ENCODE data around the gene RNF145. TPM values are rescaled to one million over a fixed set of nuclear protein-coding genes. Genes with fewer than 3 reads are reported as not detected.

The RNF145 gene
- total and polyA plus RNA-seq, 2 of the 13 experiments (the other 11 are each of a cell fraction or from before 2014, with no cell fraction given), result 24.6 TPM

- TF ChIP-seq DZIP1 (CRISPR knock-in tag; IDR thresholded peaks at IDR 0.05), result no peak
These were observed 34.0 kb upstream of the RNF145 start (continued) for GRCh38 chr5:159243385-159243784.

- Histone ChIP-seq H3K79me2 (ENCODE audit: insufficient read depth, low read length) (no peaks in the 10 kb centered on the region), H3K27me3 (ENCODE audit: control insufficient read depth in 1 of 2, insufficient read depth in 2 of 2, low read length in 2 of 2) (no peaks in the 10 kb centered on the region), H3K27ac (ENCODE audit: extremely low read length, insufficient read depth, low read length) (no peak overlapping the region), H2AFZ (ENCODE audit: low read length) (no peak overlapping the region), H3K9me3 (ENCODE audit: low read length) (no peaks in the 10 kb centered on the region), H3K4me2 (ENCODE audit: low read depth, low read length) (no peak overlapping the region), H3K4me1 (ENCODE audit: insufficient read depth, low read length) (no peaks in the 10 kb centered on the region), H3K36me3 (replicated peaks in 1 of 2; ENCODE audit: control insufficient read depth in 1 of 2, insufficient read depth in 2 of 2, low read length in 2 of 2) (no peaks in the 10 kb centered on the region), H3K4me3 (replicated peaks in 1 of 3; ENCODE audit: insufficient read depth in 1 of 3, low read depth in 2 of 3, low read length in 3 of 3) (no peak overlapping the region), H3K9ac (ENCODE audit: insufficient read depth, low read depth, low read length) (no peak overlapping the region), H4K20me1 (ENCODE audit: insufficient read depth, low read length) (no peaks in the 10 kb centered on the region)
- no peak for DNase-seq (ENCODE audit: low spot score)
- BruUV-seq (replicated peaks), result no TSS peak
- WGBS (ENCODE audit: low lambda C conversion rate), result 18% methylated on average over 4 of the region's 4 CpGs
- no peak for ATAC-seq
- no peak for FAIRE-seq
- CTCF ChIA-PET (ENCODE audit: low intra/inter-chr PET ratio, low total read pairs), result no interaction called here
- POLR2A ChIA-PET, result no interaction called here
- in situ Hi-C loops (cut with HindIII; ENCODE audit: extremely low pct_ligation_motif_present, low pct_unique_long_range_greater_than_20kb) (no loop called here), intact Hi-C loops (cut with micrococcal nuclease; ENCODE audit: unreplicated experiment) (no loop called here)
- TF ChIP-seq KAT2B (IDR thresholded peaks at IDR 0.05; ENCODE audit: borderline replicate concordance, low read depth, low read length), result no peak
- no peak for TF ChIP-seq CHD2 (IDR thresholded peaks at IDR 0.05; ENCODE audit: low read depth, low read length)
- no peak for TF ChIP-seq ZNF337 (CRISPR knock-in tag; IDR thresholded peaks at IDR 0.05; ENCODE audit: borderline replicate concordance, low read depth)
- no peak for TF ChIP-seq ZNF460 (CRISPR knock-in tag; IDR thresholded peaks at IDR 0.05; ENCODE audit: borderline replicate concordance)
- no peak for TF ChIP-seq PATZ1 (CRISPR knock-in tag; IDR thresholded peaks at IDR 0.05)
- TF ChIP-seq SRY (CRISPR knock-in tag; IDR thresholded peaks at IDR 0.05), result no peak
- no peak for TF ChIP-seq GATAD2A (CRISPR knock-in tag; IDR thresholded peaks at IDR 0.05)
- no peak for TF ChIP-seq RBM22 (optimal IDR thresholded peaks at IDR 0.05; ENCODE audit: low read length)
- no peak for TF ChIP-seq ZNF362 (CRISPR knock-in tag; IDR thresholded peaks at IDR 0.05; ENCODE audit: borderline replicate concordance)
- TF ChIP-seq FOXA3 (CRISPR knock-in tag; IDR thresholded peaks at IDR 0.05), result no peak
- TF ChIP-seq HNRNPH1 (optimal IDR thresholded peaks at IDR 0.05; ENCODE audit: low read depth, low read length), result no peak
- TF ChIP-seq NFKBIZ (CRISPR knock-in tag; IDR thresholded peaks at IDR 0.05), result no peak
These were observed 33.3 kb upstream of the RNF145 start for GRCh38 chr5:159242656-159243055.

Measured in HepG2 (cell line).